GM19025 (cell line): Measurements from ENCODE around the gene SHBG.
"Not testable (repeated sequence)": the region's sequence is repeated elsewhere in the genome, so short reads cannot be mapped to it uniquely, and the experiment has no call there.

Experiments
- ATAC-seq: cut with Tn5 transposase; IDR thresholded peaks from one replicate; pipeline ENCODE4 v1.9.1; 2021; ENCODE audit warnings: mild to moderate bottlenecking, low read depth, moderate library complexity; ENCODE audit not compliant: unreplicated experiment

SHBG gene, protein sequence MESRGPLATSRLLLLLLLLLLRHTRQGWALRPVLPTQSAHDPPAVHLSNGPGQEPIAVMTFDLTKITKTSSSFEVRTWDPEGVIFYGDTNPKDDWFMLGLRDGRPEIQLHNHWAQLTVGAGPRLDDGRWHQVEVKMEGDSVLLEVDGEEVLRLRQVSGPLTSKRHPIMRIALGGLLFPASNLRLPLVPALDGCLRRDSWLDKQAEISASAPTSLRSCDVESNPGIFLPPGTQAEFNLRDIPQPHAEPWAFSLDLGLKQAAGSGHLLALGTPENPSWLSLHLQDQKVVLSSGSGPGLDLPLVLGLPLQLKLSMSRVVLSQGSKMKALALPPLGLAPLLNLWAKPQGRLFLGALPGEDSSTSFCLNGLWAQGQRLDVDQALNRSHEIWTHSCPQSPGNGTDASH

GRCh38 chr17:7629939-7630571, at the start of gene SHBG:
Gene SHBG, plus strand, starts transcription at chr17:7630135. Its CDS starts 38 bp downstream, at chr17:7630173.
- ATAC-seq, result no peak

- ATAC-seq, result no peak
These were observed 49.0 kb upstream of the SHBG start for GRCh38 chr17:7580604-7581575.

GRCh38 chr17:7582396-7583252, 47.3 kb upstream of the SHBG start:
- no peak for ATAC-seq

- peak; percentile 70 for ATAC-seq
These were observed 46.5 kb upstream of the SHBG start, which contains the start of gene MPDU1 for GRCh38 chr17:7583253-7584109. Gene MPDU1, plus strand, starts transcription at chr17:7583852. Its CDS starts 11 bp downstream, at chr17:7583863.

- no peak for ATAC-seq
These were observed 43.1 kb upstream of the SHBG start for GRCh38 chr17:7586673-7587419.

DNA sequence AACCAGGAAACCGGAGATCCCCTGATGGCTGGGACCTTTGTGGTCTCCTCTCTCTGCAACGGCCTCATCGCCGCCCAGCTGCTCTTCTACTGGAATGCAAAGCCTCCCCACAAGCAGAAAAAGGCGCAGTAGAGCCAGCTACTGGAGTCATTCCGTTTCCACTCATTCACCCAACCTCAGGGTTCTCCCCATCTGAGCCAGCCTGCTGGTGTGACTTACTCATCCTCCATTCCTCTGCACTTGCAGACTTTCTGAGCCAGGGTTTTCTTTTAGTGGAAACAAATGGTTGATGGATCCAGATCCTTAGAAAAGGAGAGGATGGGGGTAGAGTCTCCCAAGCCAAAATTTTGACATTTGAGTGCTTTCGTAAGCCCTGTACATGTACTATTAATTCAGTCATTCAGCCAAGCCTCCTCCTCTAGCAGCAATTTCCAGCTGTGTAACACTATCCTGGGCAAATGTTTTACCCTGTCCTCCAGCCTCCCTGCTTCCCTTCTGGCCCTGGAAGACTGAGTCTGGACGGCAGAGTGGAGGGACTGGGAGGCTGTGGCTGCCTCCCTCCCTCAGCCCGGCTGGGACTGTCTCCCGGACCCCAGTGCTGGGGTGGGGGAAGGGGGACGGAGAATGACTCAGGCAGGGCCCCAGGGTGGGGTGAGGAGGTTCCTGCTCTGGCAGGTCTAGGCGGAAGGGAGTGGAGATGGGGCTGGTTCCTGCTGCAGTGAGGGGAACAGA, 42.3 kb upstream of the SHBG start:
- ATAC-seq, result no peak

DNA sequence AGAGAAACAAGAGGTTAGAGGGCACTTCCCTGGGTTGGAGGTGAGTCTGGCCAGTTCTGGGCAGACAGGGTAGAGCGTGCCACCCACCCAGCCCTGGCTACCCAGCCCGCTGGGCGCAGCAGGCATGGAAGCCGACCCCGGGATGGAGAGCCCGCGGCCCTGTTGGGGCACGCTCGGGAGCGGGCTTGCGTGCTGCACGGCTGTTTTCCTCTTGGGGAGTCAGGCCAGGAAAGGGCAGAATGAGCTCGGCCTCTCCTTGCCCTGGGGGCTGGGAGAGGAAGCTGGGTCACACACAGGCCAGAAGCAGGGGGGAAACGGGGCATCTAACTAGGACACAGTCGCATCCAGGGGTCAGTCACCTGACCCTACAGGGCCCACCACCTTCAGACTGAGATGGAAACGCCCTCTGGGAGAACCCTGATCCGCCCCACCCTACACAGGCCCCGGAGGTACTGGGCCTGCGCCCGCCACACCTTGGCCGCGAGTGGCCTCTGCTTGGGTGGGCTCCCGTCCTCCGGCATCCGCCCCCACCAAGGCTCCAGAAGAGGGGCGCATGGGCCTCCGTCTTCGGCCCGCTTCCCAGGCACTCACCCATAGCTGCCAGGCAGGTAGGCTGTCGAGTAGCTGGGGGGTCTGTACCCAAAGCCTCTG, 41.3 kb upstream of the SHBG start:
- no peak for ATAC-seq

DNA sequence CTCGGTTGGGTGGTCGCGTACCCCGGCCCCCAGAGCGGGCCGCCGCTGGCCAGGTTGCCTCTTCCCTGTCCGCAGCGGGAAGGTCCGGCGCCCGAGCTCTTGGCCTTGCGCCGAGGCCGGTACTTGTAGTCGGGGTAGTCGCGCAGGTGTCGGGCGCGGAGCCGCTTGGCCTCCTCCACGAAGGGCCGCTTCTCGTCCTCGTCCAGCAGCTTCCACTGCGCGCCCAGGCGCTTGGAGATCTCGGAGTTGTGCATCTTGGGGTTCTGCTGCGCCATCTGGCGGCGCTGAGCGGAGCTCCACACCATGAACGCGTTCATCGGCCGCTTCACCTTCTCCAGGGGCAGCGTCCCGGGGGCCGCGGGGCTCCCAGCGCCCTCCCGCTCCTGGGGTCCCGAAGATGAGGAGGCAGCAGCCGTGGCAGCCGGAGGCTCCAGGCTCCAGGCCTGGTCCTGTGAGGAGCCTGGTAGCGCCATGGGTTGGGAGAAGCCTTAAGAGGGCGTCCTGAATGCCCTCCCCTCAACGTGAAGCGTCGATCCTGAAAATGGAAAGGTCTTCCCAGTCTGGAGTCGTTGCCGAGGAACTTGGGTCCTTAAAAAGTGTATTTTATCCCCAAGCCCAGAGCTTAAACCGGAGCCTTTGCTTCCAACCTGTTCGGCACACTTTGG, 40.6 kb upstream of the SHBG start:
- no peak for ATAC-seq

- ATAC-seq, result no peak
These were observed 39.8 kb upstream of the SHBG start, which contains the start of gene SOX15 for GRCh38 chr17:7589891-7590691. Gene SOX15, minus strand, starts transcription at chr17:7590094. Its CDS starts 418 bp downstream, at chr17:7589676.

- ATAC-seq, result no peak
These were observed 39.2 kb upstream of the SHBG start for GRCh38 chr17:7590743-7591142.

DNA sequence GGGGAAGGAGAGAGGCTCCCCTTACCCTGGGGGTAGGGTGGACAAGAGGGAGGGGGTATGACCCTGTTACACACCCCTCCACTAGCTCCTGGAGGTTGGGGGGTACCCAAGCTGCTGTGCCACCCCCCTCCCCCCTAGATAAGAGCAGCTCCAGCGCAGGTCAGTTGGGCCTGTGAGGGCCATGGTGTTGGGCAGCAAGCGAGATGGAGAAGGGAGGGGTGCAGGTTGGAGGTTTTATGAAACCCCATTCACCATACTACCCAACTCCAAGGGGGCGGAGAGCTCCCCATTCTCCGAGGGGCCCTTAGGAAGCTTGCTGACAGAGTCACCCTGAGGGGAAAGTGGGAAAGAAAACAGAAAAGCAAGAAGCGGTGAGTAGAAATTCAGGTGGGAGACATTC, 38.3 kb upstream of the SHBG start:
- ATAC-seq, result no peak

DNA sequence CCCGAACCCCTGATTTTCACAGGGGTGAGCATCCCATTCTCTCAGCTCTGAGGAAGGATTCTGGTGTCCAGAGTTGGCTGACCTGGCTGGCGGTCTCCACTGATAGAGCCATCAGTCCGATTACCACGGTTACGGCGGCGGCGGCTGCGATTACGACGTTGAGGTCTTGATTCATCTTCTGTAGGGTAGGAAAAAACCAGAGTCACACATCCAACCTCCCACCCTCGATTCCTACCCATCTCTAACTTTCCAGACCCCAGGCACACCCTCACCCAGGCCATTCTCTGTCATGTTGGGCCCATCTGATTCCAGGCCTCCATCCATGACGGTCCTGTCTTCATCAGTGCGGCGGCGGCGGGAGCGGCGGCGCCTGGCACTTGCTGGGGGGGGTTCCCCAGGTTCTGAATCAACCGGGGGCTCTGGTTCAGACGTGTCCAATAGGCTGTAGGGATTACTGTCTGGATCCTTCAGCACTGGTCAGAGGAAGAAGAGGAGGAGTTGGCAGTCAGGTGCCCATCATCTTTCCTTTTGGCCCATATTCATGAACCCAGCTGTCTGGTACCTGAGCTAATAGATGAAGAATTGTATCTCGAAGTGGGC, 37.4 kb upstream of the SHBG start:
- no peak for ATAC-seq

GRCh38 chr17:7593296-7593695, 36.6 kb upstream of the SHBG start:
- ATAC-seq, result no peak

GRCh38 chr17:7597561-7597960, 32.4 kb upstream of the SHBG start:
- not testable (repeated sequence) for ATAC-seq

- no peak for ATAC-seq
These were observed 23.7 kb upstream of the SHBG start for GRCh38 chr17:7606280-7606679.
